Thymus (tissue), 11 donors: Measurements from ENCODE around the gene LIN28B. TPM values are rescaled to one million over a fixed set of nuclear protein-coding genes. Genes with fewer than 3 reads are reported as not detected.
"Not testable (repeated sequence)": the region's sequence is repeated elsewhere in the genome, so short reads cannot be mapped to it uniquely, and the experiment has no call there.

Source experiments
- DNase-seq, 9 donors: peaks; one replicate each; pipeline ENCODE4 v3.0.0-alpha.2; 2013; ENCODE audit warnings: low spot score in 9 of 9, low read depth in 6 of 9, missing footprints in 1 of 9
- H3K27ac ChIP-seq, 2 donors: one replicate each; pipeline ENCODE4 v1.5.1; 2013; ENCODE audit warnings: control low read depth in 1 of 2, low read depth in 1 of 2, low read length in 1 of 2, mild to moderate bottlenecking in 1 of 2, moderate library complexity in 1 of 2
- H3K27me3 ChIP-seq, 2 donors: one replicate each; pipeline ENCODE4 v1.5.1; 2013; ENCODE audit warnings: low read length in 1 of 2; ENCODE audit not compliant: control insufficient read depth in 2 of 2, insufficient read depth in 1 of 2
- H3K36me3 ChIP-seq, 2 donors: one replicate each; pipeline ENCODE4 v1.5.1; 2013; ENCODE audit warnings: low read length in 1 of 2, mild to moderate bottlenecking in 1 of 2, moderate library complexity in 1 of 2; ENCODE audit not compliant: control insufficient read depth in 2 of 2, insufficient read depth in 2 of 2
- H3K4me1 ChIP-seq, 2 donors: one replicate each; pipeline ENCODE4 v1.5.1; 2013; ENCODE audit warnings: low read length in 2 of 2; ENCODE audit not compliant: control insufficient read depth in 2 of 2, insufficient read depth in 2 of 2
- H3K4me3 ChIP-seq, 2 donors: one replicate each; pipeline ENCODE4 v1.5.1; 2013; ENCODE audit warnings: low read length in 2 of 2, control low read depth in 1 of 2, mild to moderate bottlenecking in 1 of 2
- H3K9me3 ChIP-seq, 2 donors: one replicate each; pipeline ENCODE4 v1.5.1; 2013; ENCODE audit warnings: low read length in 1 of 2, mild to moderate bottlenecking in 1 of 2; ENCODE audit not compliant: control insufficient read depth in 2 of 2, insufficient read depth in 1 of 2
- WGBS: extraction: QIAGEN DNeasy Blood & Tissue Kit; methylation state at CpG from one replicate; pipeline ENCODE4 v1.1.7; 2013; 5-methylcytosine and 5-hydroxymethylcytosine counted together
- polyA plus RNA-seq: library from polyadenylated mRNA; stranded (reverse); fragments of 200-250 nt; gene quantifications from one replicate; pipeline ENCODE4 v1.2.3, GENCODE V29; 2013
- total RNA-seq: library from RNA; stranded (reverse); fragments of 120-200 nt; gene quantifications from one replicate; pipeline ENCODE4 v1.2.4, GENCODE V29; 2013
- donor health status: healthy.

Gene LIN28B
- total and polyA plus RNA-seq, 2 donors, result 0.02 to 5.1 TPM

- DNase-seq, result peak in 1 of 9 donors; percentile 36
Observed at GRCh38 chr6:104969785-104970581, 13.1 kb downstream of the LIN28B start.

GRCh38 chr6:104973404-104973803 lies 16.5 kb downstream of the LIN28B start:
- H3K4me3 ChIP-seq, result no peak overlapping the region
- no peaks in the 10 kb centered on the region for H3K36me3 ChIP-seq
- H3K27ac ChIP-seq, result no peak overlapping the region
- 31% methylated on average over 3 of the region's 3 CpGs for WGBS
- no peaks in the 10 kb centered on the region for H3K27me3 ChIP-seq
- H3K4me1 ChIP-seq, result no peaks in the 10 kb centered on the region
- no peak for DNase-seq
- no peaks in the 10 kb centered on the region for H3K9me3 ChIP-seq

More at GRCh38 chr6:104969785-104970581, 13.1 kb downstream of the LIN28B start:
- Histone ChIP-seq H3K27ac (peak overlapping the region in 1 of 2 donors; percentile 50), H3K27me3 (no peaks in the 10 kb centered on the region), H3K9me3 (no peaks in the 10 kb centered on the region), H3K4me1 (no peaks in the 10 kb centered on the region), H3K36me3 (no peaks in the 10 kb centered on the region), H3K4me3 (no peak overlapping the region)
- WGBS, result 87% methylated on average over 2 of the region's 2 CpGs

- H3K4me3 ChIP-seq, result no peak overlapping the region
- H3K27ac ChIP-seq, result no peak overlapping the region
- no peak for DNase-seq
- no peaks in the 10 kb centered on the region for H3K4me1 ChIP-seq
- H3K36me3 ChIP-seq, result no peaks in the 10 kb centered on the region
- H3K27me3 ChIP-seq, result no peaks in the 10 kb centered on the region
- no peaks in the 10 kb centered on the region for H3K9me3 ChIP-seq
- 96% methylated on average over 5 of the region's 5 CpGs for WGBS
Observed at GRCh38 chr6:104983296-104983695, 26.4 kb downstream of the LIN28B start.

DNA sequence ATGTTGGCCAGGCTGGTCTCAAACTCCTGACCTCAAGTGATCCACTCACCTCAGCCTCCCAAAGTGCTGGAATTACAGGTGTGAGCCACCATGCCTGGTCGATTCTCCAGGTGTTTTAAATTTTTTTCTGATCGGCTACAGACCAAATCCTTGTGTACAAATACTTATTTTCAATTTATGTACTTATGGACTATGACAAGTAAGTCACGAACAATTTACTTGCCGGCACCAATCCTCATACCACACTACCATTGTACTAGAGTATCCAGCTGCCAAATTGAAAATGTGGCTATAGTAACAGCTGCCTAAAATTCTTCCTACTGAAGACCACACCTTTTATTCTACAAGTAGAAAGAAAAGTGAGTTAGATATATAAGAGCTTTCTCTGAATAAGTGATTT lies 26.9 kb downstream of the LIN28B start:
- no peak for DNase-seq
- 90% methylated on average over 4 of the region's 4 CpGs for WGBS
- Histone ChIP-seq H3K4me3 (no peak overlapping the region), H3K27ac (no peak overlapping the region), H3K36me3 (no peaks in the 10 kb centered on the region), H3K4me1 (no peaks in the 10 kb centered on the region), H3K9me3 (no peaks in the 10 kb centered on the region), H3K27me3 (no peaks in the 10 kb centered on the region)

DNA sequence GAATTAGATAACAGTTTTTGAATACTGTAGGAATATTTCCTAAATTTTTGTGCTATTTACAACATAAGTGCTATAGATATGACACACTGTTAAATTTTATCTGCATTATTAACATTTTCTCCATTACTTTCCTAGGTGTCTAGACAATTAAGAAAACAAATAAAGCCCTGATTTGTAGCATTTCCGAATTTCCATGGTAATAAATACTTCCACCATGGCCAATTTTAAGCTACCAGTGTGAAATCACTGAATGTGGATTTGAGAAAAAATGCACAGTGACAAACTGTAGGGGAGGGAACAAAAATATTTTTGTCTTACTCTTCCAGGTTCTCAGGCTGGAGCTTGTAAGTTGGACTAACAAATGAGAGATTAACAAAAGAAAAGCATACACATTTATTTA lies 27.9 kb downstream of the LIN28B start:
- Histone ChIP-seq H3K36me3 (no peaks in the 10 kb centered on the region), H3K27me3 (no peaks in the 10 kb centered on the region)
- WGBS, result 87% methylated on average over 1 of the region's 1 CpG

GRCh38 chr6:104985875-104986274 lies 29.0 kb downstream of the LIN28B start:
- H3K27ac ChIP-seq, H3K4me1 ChIP-seq, H3K9me3 ChIP-seq, DNase-seq, H3K27me3 ChIP-seq, H3K4me3 ChIP-seq, H3K36me3 ChIP-seq: not testable (repeated sequence)
- WGBS, result 84% methylated on average over 4 of the region's 4 CpGs

More for the DNA sequence above, 27.9 kb downstream of the LIN28B start:
- Histone ChIP-seq H3K27ac (no peak overlapping the region), H3K4me1 (no peaks in the 10 kb centered on the region), H3K9me3 (no peaks in the 10 kb centered on the region), H3K4me3 (no peak overlapping the region)
- DNase-seq, result no peak

- WGBS, result 87% methylated on average over 3 of the region's 3 CpGs
- Histone ChIP-seq H3K4me1 (no peaks in the 10 kb centered on the region), H3K27ac (no peak overlapping the region), H3K36me3 (no peaks in the 10 kb centered on the region), H3K27me3 (no peaks in the 10 kb centered on the region), H3K4me3 (no peak overlapping the region), H3K9me3 (no peaks in the 10 kb centered on the region)
- DNase-seq, result no peak
Observed at GRCh38 chr6:104986625-104987024, 29.7 kb downstream of the LIN28B start.

- 98% methylated on average over 3 of the region's 3 CpGs for WGBS
- Histone ChIP-seq H3K27me3 (no peaks in the 10 kb centered on the region), H3K9me3 (no peaks in the 10 kb centered on the region), H3K27ac (no peak overlapping the region), H3K4me3 (no peak overlapping the region), H3K36me3 (no peaks in the 10 kb centered on the region), H3K4me1 (no peaks in the 10 kb centered on the region)
- DNase-seq, result no peak
Observed at GRCh38 chr6:104987218-104987617, 30.3 kb downstream of the LIN28B start.

- no peak overlapping the region for H3K4me3 ChIP-seq
- H3K27me3 ChIP-seq, result no peaks in the 10 kb centered on the region
- H3K4me1 ChIP-seq, result no peaks in the 10 kb centered on the region
- H3K27ac ChIP-seq, result no peak overlapping the region
- no peak for DNase-seq
- no peaks in the 10 kb centered on the region for H3K36me3 ChIP-seq
- whole genome bisulfite sequencing, result 100% methylated on average over 1 of the region's 1 CpG
- no peaks in the 10 kb centered on the region for H3K9me3 ChIP-seq
Observed at GRCh38 chr6:104990085-104990484, 33.2 kb downstream of the LIN28B start.
